A673 (cell line): ENCODE measurements around the gene ADGRD1. TPM values are rescaled to one million over a fixed set of nuclear protein-coding genes. Genes with fewer than 3 reads are reported as not detected.

Experiments
- BruUV-seq: library from RNA; stranded (reverse); fragments of 400-500 nt; replicated peaks from 2 replicates; lab custom pipeline; 2021; lab: Mats Ljungman, UMichigan
- CTCF ChIA-PET: fragments of 300-600 bp; sonication (Branson Sonifier 250); formaldehyde crosslinking; loops from one replicate; lab custom pipeline; 2022; ENCODE audit warnings: antibody characterized with exemption; lab: Charles Lee
- POLR2A ChIA-PET: fragments of 300-600 bp; sonication (Branson Sonifier 250); formaldehyde crosslinking; loops from one replicate; lab custom pipeline; 2022; ENCODE audit warnings: antibody characterized with exemption; ENCODE audit not compliant: low non-redundant PET; lab: Charles Lee
- DNase-seq: peaks from one replicate; pipeline ENCODE4 v3.0.0-alpha.2; 2015; ENCODE audit warnings: low spot score
- H3K27ac ChIP-seq: fragments of 200-600 bp; sonication (generic); 2 replicates; pipeline ENCODE4 v1.5.1; 2016; ENCODE audit warnings: mixed run types, low read depth, mild to moderate bottlenecking, mixed read lengths, antibody characterized with exemption, low read length; ENCODE audit not compliant: poor library complexity, severe bottlenecking
- H3K27me3 ChIP-seq: fragments of 200-600 bp; sonication (generic); replicated peaks from 2 replicates; pipeline ENCODE4 v1.6.1; 2017; ENCODE audit warnings: mixed run types, low read depth, mild to moderate bottlenecking, mixed read lengths, antibody characterized with exemption, low read length; ENCODE audit not compliant: insufficient read depth, poor library complexity
- H3K36me3 ChIP-seq: fragments of 200-600 bp; sonication (generic); 2 replicates; pipeline ENCODE4 v1.6.1; 2016; ENCODE audit warnings: mixed run types, mild to moderate bottlenecking, mixed read lengths, antibody characterized with exemption, low read length; ENCODE audit not compliant: insufficient read depth, poor library complexity, severe bottlenecking
- H3K4me1 ChIP-seq: fragments of 200-600 bp; sonication (generic); 2 replicates; pipeline ENCODE4 v1.6.1; 2017; ENCODE audit warnings: mixed run types, mild to moderate bottlenecking, mixed read lengths, antibody characterized with exemption, low read length; ENCODE audit not compliant: insufficient read depth, poor library complexity, severe bottlenecking
- H3K4me3 ChIP-seq: fragments of 200-600 bp; sonication (generic); 2 replicates; pipeline ENCODE4 v1.5.1; 2016; ENCODE audit warnings: low read depth, mixed run types, mild to moderate bottlenecking, mixed read lengths, low read length; ENCODE audit not compliant: poor library complexity, severe bottlenecking
- H3K9me3 ChIP-seq: fragments of 200-600 bp; sonication (generic); 2 replicates; pipeline ENCODE4 v1.6.1; 2016; ENCODE audit warnings: mixed run types, low read depth, mild to moderate bottlenecking, mixed read lengths, antibody characterized with exemption, low read length; ENCODE audit not compliant: poor library complexity, severe bottlenecking
- CTCF ChIP-seq: fragments of 300-800, 200-600 bp; sonication (generic); conservative IDR thresholded peaks from 2 replicates; pipeline ENCODE4 v1.5.1; 2017; ENCODE audit warnings: low read depth, mild to moderate bottlenecking, antibody characterized with exemption, low read length, moderate library complexity, mixed read lengths
- EZH2 ChIP-seq: fragments of 200-600 bp; sonication (generic); IDR thresholded peaks from 2 replicates; pipeline ENCODE4 v1.6.1; 2017; ENCODE audit warnings: borderline replicate concordance, low read depth, mild to moderate bottlenecking, mixed read lengths, antibody characterized with exemption, low read length; ENCODE audit not compliant: poor library complexity, severe bottlenecking
- intact Hi-C: fragments of 100-400 bp; cut with micrococcal nuclease; formaldehyde crosslinking; loops from one replicate; pipeline ENCODE4 v1.10.0; 2022; ENCODE audit not compliant: unreplicated experiment
- total RNA-seq: library from RNA; stranded (reverse); gene quantifications from 2 replicates; pipeline ENCODE4 v1.2.3, GENCODE V29; 2021

ADGRD1 gene
- total RNA-seq, 1 experiment from 2014 or later: not detected

GRCh38 chr12:131050463-131051154 is 96.9 kb downstream of the ADGRD1 start:
- POLR2A ChIA-PET: no interaction called here
- TF ChIP-seq EZH2: no peak
- no peak for TF ChIP-seq CTCF
- CTCF ChIA-PET: no interaction called here
- Histone ChIP-seq H3K27ac (no peak overlapping the region), H3K36me3 (no peaks in the 10 kb centered on the region), H3K27me3 (peaks cover 66% of the 10 kb centered on the region), H3K4me1 (no peaks in the 10 kb centered on the region), H3K4me3 (no peak overlapping the region), H3K9me3 (no peaks in the 10 kb centered on the region)
- intact Hi-C loops: no loop called here
- BruUV-seq: no TSS peak
- DNase-seq: no peak

GRCh38 chr12:131051155-131051473 is 97.4 kb downstream of the ADGRD1 start:
- no peak overlapping the region for H3K27ac ChIP-seq
- H3K4me1 ChIP-seq: no peaks in the 10 kb centered on the region
- H3K27me3 ChIP-seq: peaks cover 71% of the 10 kb centered on the region
- H3K36me3 ChIP-seq: no peaks in the 10 kb centered on the region
- H3K4me3 ChIP-seq: no peak overlapping the region
- H3K9me3 ChIP-seq: no peaks in the 10 kb centered on the region
- DNase-seq: no peak
- POLR2A ChIA-PET: no interaction called here
- no peak for TF ChIP-seq EZH2
- TF ChIP-seq CTCF: no peak
- CTCF ChIA-PET: no interaction called here
- no TSS peak for BruUV-seq
- intact Hi-C loops: no loop called here

GRCh38 chr12:131052063-131052781 is 98.5 kb downstream of the ADGRD1 start:
- Histone ChIP-seq H3K36me3 (no peaks in the 10 kb centered on the region), H3K27me3 (peaks cover 82% of the 10 kb centered on the region), H3K4me3 (no peak overlapping the region), H3K4me1 (no peaks in the 10 kb centered on the region), H3K9me3 (no peaks in the 10 kb centered on the region), H3K27ac (no peak overlapping the region)
- no peak for DNase-seq
- intact Hi-C loops: no loop called here
- ChIA-PET POLR2A (no interaction called here), CTCF (no interaction called here)
- BruUV-seq: no TSS peak
- TF ChIP-seq CTCF: no peak
